HG03045 (cell line): ENCODE data around the gene VPREB1.
"Not testable (repeated sequence)": the region's sequence is repeated elsewhere in the genome, so short reads cannot be mapped to it uniquely, and the experiment has no call there.

Experiments used
- ATAC-seq: cut with Tn5 transposase; IDR thresholded peaks from one replicate; pipeline ENCODE4 v1.9.1; 2021; ENCODE audit warnings: mild to moderate bottlenecking, moderate library complexity; ENCODE audit not compliant: unreplicated experiment

The VPREB1 gene, protein sequence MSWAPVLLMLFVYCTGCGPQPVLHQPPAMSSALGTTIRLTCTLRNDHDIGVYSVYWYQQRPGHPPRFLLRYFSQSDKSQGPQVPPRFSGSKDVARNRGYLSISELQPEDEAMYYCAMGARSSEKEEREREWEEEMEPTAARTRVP

DNA sequence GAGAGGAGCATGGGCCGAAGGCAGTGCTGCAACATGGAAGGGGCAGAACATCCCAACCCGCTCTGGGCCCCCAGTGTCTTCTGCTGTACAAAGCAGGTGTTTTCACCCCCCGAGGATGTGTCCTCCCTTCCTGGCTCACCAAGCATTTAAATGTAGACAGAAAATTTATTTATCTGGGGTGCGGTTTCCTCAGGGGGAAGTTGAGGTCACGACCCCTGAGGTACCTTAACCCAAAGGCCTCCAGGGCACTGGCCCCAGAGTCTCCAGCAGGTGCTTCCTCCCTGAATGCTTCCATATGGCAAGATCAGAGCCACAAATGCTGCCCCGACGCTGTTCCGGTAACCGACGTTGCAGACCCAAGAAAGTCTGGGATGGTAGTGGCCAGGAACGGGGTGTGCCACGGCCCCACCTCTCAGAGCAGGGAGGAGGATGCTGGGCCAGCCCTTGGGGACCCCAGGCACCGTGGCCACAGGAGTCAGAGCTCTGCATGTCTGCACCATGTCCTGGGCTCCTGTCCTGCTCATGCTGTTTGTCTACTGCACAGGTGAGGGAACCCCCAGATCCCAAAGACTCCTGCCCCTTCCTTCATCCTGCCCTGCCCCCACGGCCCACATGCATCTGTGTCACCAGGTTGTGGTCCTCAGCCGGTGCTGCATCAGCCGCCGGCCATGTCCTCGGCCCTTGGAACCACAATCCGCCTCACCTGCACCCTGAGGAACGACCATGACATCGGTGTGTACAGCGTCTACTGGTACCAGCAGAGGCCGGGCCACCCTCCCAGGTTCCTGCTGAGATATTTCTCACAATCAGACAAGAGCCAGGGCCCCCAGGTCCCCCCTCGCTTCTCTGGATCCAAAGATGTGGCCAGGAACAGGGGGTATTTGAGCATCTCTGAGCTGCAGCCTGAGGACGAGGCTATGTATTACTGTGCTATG, at the start of gene VPREB1:
Gene VPREB1 (plus strand): TSS at position 471 of the 935 bp plus-strand sequence. CDS start 28 bp downstream, at position 499.
- no peak for ATAC-seq

DNA sequence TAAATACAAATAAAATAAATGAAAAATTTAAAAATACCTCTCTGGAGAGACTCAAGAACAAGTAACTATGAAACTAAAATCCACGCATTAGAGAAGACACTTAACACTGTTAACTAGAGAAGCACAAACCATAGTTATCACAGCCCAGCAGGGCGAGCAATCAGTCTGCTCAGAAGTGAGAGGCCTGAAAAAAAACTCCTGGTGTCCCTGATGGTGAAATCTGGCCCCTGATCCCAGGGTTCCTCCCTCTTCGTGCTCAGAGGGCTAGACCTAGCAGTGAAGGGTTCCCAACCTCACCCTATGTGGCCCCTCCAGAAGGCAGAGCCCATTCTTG, 49.7 kb upstream of the VPREB1 start:
- ATAC-seq, result no peak

GRCh38 chr22:22195265-22196017, 49.1 kb upstream of the VPREB1 start:
- ATAC-seq, result peak; percentile 74

DNA sequence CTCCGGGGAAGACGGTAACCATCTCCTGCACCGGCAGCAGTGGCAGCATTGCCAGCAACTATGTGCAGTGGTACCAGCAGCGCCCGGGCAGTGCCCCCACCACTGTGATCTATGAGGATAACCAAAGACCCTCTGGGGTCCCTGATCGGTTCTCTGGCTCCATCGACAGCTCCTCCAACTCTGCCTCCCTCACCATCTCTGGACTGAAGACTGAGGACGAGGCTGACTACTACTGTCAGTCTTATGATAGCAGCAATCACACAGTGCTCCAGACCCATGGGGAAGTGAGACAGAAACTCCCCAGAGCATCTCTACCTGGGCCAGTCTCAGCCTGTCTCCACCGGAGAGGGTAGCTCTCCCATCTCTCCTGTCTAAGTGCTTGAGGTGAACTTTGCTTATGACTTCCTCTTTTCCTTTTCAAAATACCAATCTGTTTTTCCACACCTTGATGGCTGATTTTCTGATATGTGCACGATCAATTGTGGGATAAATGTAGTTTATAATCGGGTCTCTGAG, 48.5 kb upstream of the VPREB1 start:
- peak; percentile 42 for ATAC-seq

DNA sequence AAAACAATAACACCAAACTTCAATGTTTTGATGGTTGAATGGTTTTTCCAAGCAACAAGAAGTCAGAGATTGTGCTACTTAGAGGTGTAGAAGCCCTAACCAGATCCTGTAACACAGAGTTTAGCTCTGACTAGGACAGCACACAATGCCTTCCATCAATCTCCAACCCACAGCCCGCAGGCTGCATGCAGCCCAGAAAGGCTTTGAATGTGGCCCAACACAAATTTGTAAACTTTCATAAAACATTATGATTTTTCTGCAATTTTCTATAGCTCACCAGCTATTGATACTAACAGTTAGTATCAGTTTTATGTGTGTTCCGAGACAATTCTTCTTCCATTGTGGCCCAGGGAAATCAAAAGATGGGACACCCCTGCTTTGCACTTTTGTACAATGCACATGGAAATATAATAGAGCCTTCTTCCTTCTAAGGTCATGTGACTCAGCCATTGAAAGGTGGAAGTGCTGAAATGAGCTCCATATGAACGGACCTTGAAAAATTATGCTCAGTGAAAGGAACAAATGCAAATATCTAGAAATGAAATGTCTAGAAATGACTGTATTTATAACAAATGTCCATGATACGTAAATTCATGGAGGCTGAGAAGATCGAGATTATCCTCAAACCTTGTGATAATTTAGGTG, 47.6 kb upstream of the VPREB1 start:
- ATAC-seq, result no peak

- ATAC-seq, result no peak
Observed at GRCh38 chr22:22197993-22198402, 46.6 kb upstream of the VPREB1 start.

GRCh38 chr22:22198751-22199150, 45.8 kb upstream of the VPREB1 start:
- ATAC-seq, result no peak

GRCh38 chr22:22199634-22200033, 45.0 kb upstream of the VPREB1 start:
- ATAC-seq, result no peak

DNA sequence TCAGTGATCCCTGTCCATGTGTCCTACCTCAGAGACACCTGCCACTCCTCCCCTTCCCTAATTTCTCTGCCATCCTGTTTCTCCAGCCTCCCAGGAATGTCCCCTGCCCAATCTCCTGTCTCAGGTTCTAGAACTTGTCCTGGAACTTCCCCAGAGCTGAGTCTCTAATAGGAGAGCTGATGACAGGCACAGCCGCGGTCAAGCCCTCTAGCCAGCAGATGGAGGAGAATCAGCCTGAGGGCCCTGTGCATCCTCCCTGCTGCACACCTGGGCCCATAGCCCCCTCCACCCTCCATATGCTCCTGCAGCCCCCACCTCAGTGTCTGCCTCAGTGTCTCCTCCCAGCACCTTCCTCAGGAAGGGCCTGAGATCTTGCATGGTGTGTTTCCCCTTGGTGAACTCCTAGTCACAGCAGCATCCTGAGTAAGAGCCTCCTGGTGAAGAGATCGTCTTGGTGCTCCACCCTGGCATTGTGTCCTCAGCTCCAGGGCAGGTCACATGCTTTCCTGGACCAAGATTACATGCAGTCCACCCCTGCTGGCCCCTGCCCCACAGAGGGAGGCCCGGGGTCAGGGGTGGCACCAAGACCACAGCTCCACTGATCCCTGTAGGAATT, 43.9 kb upstream of the VPREB1 start:
- ATAC-seq, result no peak

DNA sequence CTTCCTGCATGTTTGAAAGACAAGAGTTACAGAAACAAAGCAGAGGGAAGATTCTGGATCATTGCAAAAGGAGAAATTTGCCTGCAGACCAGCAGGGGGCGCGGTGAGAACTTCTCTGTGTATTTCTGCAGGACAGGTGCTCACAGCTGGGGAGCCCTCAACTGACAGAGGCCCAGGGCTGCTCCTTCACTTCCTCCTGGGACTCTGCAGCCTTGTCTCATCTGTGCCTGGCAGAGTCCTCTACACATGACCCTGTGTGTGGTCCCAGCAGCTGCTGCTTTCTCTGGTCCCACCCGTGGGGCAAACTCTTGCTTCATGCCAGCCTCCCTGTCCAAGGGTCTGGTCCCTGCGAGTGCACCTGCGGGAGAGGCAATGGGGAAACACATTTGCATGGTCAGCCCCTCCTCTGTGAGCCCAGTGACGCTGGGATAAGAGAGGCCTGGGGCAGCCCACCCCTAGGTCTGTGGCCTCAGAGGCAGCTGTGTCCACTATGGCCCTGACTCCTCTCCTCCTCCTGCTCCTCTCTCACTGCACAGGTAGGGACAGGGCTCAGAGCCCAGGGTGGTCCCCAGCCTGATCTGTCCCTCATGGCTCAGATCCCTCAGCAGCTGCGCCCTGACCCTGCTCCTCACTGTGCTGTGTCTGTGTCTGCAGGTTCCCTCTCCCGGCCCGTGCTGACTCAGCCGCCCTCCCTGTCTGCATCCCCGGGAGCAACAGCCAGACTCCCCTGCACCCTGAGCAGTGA, 43.2 kb upstream of the VPREB1 start:
- ATAC-seq, result peak; percentile 49

DNA sequence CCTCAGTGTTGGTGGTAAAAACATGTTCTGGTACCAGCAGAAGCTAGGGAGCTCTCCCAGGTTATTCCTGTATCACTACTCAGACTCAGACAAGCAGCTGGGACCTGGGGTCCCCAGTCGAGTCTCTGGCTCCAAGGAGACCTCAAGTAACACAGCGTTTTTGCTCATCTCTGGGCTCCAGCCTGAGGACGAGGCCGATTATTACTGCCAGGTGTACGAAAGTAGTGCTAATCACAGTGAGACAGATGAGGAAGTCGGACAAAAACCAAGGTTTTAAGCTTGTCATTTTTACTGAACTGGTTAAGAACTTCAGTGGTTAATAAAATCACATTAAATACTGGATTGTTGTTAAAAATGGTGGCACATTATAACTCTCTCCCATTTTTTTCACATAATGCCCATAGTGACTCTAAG, 42.6 kb upstream of the VPREB1 start:
- ATAC-seq, result no peak

DNA sequence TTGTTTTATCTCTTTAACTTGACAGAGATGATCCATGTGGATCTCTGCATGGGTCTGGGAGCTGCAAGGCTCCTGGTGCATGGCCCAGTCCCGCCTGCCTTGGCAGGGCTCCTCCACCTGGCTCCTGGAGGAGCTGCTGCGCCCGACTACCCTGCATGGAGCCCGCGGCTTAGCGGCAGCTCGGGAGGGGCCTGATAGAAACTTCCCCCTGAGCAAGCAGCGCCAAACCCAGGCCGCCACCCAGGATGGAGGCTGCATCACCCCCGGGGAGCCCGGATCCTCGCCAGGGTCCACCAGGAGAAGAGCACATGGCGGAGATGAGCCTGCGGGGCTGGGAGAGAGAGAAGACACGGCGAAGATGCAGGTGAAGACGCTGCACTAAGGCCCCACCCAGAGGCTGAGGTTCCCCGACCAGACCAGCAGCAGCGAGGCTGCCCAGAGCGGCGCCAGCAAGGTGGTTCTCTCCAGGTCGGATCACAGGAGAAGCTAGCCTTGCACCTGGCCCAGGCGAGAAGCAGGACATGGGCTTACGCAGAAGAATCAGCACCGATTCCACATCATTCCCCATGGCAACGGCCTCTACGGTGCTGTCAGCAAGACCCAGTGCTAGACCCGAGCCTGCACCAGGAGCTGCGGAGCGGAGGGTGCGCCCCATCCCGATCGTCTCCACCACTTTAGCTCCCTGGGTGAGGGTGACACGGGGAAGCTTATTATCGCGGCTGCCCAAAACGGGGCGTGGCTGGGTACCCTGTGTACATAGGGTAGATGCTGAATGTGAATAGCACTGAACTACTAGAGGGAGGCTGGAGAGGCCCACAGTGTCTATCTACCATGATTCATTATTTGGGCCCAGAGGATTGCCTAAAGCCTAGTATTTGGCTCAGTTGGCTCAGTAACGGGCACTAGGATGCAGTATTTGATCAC, 41.3 kb upstream of the VPREB1 start:
- ATAC-seq, result no peak

DNA sequence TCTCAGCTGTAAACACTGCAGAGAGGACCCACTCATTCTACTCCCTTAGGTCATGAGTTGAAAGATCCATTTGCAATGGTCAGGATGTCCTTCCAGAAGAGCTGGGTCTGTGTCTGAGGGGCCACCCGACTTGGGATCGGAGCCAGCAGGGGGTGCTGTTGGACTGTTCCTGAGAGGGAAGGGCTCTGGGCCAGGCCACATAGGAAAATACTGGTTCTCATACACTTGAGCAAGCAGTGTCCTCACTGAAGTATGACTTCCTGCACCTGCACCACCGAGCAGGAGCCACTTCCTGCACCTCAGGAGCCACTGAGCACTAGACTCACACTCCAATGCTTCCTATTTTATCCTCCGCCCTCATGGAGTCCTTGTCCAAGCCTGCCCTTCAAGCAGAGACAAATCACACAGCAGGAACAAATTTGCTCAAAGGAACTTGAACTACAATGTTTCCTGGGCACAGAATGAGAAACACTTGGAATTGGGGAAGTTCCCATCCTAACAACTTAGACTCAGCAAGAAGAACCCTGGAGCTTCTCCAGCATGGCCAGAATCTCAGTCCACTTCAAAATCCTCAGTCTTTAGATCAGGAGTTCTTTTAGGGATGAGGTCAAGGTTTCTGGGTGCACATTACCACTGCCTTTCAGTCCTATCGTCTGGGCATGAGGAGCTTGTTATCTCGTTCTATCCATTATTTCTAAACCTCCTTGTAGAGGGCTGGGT, 36.6 kb upstream of the VPREB1 start:
- peak; percentile 64 for ATAC-seq

DNA sequence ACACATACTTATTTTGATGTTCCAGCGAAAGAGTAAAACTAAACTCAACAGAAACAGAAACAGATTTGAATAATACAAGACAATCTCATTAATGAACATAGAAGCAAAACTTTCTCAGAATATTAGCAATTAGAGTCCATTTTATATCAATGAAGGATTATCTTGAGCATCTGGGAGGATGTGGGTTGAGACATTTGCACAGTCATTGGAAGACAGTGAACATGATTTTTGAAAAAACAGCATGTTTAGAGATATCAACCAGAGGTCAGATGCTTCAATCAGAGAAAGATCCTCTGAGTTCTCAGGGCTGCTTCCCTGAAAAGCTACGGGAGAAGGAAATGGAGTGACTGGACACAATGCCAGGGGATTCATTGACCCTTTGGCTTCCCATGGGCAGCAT, 35.9 kb upstream of the VPREB1 start:
- no peak for ATAC-seq

- ATAC-seq, result not testable (repeated sequence)
Observed at GRCh38 chr22:22209080-22209640, 35.4 kb upstream of the VPREB1 start.

DNA sequence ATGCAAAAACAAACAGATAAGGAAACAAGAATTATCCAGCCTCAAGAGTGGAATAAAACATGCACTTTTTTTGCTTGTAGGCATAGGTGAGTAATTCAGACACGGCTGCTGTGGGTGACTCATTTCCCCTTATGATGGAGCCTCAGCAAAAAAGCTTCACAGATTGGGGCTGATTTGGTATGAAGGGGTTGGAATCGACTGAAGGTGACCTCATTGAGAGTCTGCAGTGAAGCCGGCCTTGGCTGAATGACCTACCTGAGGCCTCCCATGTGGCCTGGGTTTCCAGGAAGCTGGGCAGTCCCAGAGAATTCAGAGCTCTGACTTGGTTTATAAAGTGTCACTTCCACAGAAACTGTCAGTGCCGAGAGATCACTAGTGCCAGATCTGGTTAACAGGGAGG, 34.2 kb upstream of the VPREB1 start:
- no peak for ATAC-seq

DNA sequence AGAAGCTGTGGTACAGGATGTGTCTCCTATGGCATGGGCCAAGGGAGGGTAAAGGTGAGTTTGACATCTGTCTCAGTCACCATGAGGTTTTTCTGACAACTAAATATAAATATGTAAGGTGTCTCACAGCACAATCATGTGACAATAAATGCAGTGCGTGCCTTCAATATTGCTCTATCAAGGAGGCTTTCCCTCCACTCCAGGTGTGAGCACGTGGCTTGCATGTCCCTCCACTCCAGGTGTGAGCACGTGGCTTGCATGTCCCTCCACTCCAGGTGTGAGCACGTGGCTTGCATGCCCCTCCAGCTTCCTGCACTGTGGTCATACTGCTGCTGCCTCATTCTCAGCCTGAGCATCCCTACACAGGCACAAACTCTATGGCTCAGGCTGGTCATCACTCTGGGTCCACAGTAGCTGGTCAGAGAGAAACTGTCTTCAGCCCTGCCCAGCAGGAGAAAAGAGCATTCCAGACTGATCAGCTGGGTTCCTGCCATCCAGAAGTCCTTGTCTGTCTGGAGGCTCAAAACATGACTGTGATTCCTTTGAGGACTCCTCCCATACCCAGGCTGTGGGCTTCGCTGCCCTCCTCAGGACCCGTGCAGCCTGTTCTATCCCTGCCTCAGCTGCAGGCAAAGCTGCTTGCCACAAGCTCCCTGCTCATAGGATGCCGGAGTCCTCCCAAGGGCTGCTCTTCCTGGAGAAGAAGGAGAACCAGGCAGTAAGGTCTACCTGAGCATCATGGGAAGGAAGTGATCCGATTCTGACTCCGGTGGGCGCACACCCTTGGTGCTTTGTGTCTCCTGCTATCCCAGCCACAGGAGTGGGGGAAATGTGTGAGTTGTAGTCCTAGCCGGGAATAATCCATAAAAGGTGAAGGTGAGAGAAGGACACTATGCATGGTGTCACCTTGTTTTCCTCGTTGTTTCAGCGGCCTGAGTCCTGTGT, 33.4 kb upstream of the VPREB1 start:
- no peak for ATAC-seq
